ENCODE measurements around the gene SHB.

The SHB gene

DNA sequence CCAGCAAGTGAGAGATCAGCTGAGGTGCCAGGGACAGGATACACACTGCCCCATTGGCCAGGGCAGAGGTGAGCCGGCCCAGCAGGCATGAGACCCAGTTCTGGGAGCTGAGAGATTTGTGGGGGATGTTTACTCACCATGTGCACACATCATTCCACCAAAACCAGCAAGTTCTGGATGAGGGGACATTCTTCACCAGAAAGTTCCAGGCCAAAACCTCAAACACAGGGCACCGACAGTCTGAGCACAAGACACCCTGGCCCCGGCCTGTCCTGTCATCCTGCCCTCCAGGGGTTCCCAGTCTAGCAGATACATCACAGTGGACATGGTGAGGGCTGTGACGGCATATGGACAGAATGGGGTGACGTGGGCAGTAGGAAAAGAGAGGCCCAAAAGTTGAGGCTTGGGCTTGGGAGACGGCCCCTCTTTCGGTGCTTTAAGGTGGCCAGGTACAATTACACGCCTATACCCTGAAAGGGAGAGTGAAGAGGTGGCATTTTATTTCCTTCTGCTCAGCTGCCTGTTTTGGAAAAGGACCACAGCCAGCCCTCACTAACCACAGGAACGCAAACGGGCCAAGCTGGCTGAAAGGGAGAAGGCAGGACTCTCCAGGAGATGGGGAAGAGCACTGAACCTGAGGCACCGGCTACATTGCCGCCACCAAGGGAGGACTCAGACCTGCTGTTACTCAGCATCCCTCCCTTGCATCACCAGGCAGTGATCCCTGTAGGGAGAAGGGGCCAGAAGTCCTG, 64.0 kb downstream of the SHB start:
- no peak for DNase-seq

DNA sequence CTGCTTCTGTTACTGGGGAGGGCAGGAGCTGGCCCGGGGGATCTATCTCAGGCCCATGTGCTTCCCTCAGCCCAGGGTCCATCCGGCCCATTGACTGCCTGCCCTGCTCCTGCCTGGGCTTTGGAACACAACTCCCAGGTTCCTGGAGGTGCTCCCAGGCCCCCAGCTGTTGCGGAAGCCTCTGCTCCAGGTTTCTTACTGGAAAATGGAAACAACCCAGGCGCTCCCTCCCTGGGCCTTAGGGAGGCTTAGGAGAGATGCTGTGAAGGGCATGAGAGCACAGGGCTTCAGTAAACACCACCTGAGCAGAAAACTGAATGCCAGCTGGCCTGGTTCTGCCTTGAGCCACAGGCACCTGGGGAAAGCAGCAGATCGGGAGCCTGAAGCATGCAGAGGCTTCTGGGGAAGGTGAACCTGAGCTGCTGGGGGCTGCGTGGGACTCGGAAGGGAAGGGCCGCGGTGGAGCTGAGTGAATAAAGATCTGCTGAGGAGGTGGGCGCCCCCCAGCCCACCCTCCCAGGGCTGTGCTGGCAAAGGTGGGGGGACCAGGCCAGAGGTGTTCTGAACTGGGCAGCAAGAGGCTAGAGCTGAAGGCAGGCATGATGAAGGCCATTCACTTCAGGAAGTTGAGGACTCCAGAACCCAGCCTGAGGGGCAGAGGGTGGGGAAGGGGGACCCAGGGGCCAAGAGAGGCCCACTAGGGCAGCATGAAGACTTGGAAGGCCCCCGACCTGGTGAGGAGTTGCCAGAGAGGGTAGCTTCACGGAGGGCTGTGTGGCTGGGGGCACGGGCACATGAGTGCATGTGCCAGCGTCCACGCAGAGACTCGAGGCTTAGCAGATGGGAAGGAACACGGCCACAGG, 64.8 kb downstream of the SHB start:
- no peak for DNase-seq

DNA sequence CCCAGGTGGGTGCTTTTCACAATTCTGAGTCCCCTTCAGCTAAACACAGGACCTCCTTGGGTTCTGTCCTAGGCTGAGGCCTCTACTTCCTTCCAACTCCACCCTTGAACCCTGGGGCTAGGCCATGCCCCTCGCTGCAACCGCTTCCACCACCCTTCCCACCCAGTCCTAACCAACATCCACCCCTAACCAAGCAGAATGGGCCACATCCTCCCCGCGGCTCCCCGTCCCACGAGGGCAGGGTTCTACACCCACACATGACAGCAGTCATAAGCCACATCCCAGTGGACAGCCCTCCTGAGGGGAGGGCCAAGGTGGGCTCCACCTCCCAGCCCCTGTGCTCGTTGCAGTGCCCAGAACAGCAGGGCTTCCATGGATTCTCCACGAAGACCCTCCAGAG, 65.8 kb downstream of the SHB start:
- no peak for DNase-seq

DNA sequence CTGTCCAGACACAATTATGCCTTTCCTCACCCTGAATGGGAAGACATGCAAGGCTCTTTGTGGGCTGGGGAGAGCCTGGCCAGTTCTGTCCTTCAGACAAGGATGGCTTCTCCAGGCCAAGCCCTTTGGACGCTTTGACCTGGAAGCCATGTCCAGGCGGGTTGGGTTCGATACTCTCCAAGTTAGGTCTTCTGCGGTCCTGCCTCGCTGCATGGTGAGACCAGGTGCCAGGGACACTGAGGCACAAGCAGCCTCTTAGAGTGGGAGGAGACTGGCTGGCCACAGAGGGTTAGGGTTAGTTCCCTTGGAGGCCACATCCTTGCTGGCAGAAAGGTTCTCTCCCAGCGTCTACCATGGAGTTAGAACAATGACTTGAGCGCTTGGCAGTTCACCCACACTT, 67.6 kb downstream of the SHB start:
- DNase-seq = no peak

DNA sequence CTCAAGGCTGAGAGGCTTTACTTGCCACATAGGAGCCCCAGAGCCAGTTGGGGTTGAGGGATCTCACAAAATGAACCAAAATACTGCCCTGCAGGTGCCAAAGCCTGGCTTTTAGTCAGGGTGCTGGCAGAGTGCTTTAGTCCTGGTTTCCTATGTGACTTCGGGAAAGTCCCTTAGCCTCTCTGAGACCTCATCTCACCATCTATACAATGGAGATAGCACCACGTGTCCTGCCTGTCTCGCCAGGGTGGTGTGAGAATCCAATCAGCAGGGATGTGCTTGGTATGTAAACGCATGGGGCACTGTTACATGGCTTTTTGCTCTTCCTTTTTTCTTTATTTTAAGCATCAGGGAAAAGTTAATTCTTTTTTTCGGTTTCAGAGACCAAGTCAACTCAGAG, 68.3 kb downstream of the SHB start:
- DNase-seq = no peak

DNA sequence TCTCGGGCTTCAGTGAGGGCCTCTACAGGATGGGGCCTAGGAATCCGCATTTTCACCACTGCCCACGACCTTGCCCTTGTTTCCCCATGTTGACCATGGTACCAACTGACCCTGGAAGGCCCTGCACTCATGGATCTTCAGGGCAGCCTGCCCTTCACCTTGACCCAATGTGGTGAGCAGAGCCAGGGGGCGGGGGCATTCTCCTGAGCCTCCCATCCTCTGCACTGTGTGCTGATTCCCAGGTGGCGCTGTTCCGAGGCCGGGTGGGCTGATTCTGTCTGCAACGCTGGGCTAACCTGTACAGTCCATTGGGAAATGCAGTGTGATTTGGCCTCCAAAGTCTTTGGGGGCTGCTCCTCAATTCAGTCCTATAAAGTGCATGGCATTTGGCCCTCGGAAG, 68.7 kb downstream of the SHB start:
- DNase-seq = no peak

DNA sequence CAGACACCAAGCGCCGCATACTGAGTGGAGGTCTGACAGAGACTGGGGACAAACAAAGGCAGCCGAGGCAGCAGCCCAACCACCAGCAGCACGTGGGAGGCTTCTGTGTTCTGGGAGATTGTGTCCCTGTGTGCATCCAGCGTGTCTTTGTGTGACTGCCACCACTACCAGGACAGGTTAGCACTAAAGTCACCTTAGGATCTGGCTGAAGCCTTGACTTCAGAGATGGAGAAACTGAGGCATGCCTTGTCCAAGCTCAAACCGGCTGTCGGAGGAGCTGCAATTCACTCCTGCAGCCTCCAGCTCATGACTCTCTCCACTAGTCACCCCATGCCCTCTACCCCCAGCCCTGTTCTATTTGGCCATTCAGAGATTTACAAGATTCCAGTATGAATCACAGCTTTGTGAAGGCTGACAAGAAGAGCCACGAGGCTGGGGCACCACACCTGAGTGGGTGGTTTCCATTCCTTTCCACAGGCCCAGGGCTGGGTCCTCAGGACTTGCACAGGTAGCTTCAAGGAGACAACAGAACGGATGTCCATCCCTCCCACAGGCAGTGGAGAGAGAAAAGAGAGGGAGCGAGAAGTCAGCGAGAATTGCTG, 69.3 kb downstream of the SHB start:
- DNase-seq = no peak

DNA sequence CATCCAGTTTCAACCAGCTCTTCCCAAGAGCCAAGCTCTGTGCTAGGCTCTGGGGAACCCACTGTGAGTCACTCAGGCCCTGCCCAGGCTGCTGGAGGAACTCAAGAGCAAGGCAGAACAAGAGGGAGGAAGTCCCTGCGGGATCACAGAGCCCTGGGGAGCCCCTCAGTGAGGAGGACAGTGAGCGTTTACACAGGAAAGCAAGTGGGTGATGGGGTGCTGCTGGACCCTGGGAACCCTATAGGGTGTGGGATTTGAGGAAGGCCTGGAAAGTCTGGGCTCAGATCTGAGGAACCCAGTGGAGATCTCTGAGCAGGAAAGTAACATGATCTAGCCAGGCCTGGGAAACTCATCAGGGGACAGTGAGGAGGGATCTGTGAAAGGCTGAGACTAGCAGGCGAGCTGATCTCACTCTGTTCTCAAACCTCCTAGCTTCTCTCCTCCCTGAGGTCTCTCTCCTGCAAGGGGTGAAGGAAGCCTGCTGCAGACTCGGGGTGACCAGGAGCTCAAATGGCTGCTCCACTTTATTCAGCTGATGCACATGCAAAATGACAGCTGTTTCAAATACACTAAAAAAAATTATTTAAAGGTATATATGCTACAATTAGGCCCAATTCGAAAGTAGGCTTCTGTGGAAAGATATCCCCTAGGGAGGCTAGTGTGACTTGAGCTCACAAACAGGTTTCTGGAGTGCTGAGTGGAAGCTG, 70.0 kb downstream of the SHB start:
- DNase-seq = no peak

DNA sequence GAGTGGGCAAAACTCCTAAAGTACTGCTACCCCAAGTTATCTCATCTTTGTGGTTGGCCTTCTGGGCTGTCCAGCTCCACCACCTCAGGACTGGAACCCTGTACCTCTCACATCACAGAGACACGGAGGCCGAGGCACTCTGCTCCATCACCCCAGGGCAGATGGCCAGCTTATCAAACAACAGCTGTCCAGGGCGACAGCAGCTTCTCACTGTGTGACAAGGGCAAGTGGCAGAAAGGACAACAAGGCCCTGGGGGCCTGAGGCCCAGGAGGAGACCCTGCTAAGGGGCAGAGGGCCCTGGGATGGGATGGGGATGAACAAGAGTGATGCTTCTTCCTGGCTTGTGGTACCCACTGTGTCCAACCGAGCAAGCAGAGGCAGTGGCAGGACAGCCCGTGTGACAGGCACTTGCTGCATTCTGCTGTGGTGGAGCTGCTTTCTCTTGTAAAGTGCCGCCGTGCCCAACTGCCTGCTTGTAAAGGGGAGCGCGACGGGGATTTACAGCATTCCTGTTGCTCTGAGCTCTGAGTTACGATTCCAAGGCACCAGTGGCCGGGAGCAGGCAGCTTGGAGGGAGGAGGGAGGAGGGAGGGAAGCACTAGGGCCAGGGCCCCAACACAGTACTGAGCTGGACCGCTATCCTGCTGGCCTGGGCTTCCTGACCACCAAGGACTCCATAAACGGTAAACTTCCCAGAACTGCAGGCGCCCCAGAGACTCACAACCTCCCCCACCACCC, 71.2 kb downstream of the SHB start:
- DNase-seq = no peak

DNA sequence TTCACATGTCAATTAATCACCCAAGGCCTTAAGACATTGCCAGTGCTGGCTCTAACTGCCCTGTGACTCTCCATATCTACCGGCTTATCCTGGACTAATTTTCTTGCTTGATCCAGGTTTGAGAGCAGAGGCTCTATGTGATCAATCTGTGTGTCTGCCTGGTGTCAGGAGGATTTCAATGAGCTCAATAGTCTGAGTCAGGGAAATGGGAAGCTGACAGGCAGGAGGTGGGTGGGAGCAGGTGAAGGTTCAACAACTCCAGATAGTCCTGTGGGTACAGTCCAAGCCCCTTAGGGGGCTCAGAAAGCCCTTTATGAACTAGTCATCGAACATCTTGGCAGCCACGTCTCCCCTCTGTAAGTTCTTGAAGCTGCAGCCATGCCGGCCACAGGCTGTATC, 72.2 kb downstream of the SHB start:
- no peak for DNase-seq

DNA sequence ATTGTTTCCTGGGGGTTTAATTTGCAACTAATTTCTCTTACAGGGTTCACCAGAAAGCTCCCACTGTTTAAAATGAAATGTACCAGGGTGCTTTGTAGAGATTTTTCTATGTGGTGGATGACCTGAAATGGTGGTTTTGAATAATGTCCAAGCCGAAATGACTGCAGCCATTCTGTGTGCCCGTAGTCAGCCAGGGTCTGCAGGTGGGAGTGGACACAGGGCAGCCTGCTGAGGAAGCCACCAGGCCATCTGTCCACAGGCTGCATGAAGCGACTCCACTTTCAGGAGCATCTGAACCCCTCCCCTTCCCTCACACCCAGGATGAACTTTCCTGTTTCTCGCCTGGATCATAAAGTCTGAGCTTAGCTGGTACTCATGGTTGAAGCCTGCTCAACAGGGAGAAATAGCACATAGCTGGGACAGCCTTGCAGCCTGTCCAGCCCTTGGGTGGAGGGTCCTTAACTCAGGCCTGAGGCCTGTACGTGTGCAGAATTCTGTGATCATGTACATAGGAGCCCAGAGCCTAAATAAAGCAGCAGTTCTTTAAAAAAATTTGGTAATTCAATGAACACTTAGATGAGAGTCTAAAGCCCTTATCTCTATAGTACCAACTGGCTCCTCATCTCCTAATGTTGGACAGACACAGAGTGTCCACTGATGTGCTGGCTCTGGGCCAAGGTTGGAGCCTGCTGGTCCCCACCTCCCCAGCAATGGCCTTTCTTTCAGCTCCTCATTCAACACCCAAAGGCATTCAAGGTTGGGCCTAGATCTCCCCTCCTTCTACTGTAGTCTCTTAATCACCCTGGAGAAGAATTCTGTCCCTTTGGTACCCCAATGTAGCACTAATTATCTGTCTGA, 72.8 kb downstream of the SHB start:
- DNase-seq = no peak

DNA sequence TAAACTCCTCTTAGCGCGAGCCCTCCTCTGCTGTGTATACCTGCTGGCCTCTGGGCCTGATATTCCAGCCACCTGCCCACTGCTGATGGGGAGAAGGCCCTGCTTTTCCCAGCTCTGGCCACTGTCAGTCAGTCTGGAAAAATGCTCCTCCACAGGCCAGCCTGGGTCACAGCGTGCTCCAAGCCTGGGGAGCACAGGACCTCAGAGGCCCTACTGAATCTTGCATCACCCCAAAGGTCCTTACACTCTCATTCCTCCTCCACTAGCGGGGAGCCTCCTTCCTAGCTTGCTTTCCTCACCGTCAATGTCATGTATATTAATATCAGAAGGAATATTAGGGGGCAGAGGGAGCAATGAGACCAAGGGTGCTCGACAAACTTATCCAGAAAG, 73.7 kb downstream of the SHB start:
- DNase-seq = no peak

DNA sequence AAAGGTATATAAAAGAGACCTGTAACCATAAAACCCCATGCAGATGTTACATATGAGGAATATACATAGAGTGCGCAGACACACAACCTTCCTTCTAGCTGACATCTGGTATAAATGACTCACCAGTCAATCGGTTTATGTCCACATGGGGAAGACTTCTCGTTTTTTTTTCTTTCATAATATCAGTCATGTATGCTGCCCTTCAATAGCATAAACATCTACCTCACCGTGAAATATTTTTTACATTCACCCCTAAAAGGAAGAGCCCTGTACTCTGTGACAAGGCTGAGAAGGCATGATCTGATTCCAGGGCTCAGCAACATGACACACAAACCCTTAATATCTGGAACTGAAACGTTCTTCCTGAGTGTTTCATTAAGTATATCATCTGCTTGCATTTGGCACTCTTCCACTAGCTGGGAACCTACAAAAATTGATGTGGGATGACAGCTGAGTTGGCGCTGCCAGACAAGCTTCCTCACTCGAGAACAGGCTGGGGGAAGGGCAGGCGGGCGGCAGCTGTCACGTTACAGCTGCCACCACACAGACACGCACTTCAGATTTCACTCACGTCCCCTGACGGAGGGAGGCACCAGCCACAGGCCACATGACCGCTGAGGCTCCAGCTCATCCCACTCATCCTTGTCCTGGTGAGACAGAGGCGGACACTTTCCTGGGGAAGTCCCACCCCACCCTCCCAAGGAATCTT, 74.2 kb downstream of the SHB start:
- DNase-seq = no peak

DNA sequence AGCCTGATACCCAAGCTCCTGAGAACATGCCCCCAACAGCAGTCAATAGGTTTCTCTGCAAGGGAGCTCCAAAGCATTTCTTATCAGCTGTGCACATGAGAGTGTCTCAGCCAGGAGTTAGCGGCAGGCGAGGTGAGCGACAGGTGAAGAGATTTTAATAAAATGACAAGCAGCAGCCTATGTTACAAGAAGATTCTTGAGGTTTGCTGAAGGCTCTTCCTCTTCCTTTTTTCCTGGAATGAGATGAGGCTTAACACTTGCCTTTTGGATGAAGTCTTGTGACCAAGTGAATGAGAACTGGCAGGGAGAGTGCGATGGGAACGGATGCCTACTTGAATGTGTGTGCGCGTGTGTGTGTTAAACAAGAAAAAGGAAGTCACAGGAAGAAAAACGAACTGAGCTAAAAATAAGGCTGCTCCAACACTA, 76.1 kb downstream of the SHB start:
- DNase-seq = no peak

DNA sequence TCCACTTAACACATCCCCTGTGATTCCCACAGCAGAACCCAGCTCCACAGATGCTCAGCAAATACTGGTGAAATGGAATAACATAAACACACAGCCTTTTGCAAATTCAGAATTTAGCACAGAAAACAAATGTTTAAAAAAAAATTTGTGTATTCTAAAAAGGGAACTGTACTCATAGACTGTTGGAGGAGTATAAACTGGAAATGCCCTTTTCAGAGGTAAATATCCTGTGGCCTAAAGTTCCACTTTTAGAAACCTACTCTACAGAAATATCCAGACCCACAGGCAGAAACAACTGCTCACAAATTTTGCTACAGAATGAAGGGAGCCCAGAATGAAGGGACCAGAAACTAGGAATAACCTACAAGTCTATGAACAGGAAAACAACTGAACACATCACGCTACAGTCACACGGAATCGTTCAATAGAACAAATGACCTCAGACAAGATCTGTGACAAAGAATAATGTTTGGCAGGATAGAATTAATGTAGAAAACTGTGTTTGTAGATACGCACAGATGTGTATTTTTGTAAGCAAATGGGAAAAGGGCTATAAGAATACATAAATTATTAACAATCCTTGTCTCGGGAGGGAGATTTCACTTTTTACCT, 78.5 kb downstream of the SHB start:
- no peak for DNase-seq

DNA sequence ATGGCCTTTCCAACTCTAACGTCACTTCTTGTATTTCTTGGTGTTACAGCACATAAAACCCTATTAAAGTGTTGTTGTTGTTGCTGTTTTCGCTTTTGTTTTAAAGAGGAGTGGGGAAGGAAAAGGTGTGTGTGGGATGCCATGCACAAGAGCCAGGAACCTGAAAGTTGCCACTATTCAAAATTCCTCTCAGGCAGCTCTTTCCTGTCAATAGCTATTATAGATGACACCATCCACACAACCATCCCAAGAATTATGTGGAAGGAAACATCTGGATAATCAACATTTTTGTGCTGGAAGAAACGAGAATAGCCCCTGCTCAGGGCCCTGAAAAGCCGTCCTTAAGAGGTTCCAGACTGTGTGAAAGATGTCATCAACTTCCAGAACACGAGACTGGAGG, 79.3 kb downstream of the SHB start:
- no peak for DNase-seq

DNA sequence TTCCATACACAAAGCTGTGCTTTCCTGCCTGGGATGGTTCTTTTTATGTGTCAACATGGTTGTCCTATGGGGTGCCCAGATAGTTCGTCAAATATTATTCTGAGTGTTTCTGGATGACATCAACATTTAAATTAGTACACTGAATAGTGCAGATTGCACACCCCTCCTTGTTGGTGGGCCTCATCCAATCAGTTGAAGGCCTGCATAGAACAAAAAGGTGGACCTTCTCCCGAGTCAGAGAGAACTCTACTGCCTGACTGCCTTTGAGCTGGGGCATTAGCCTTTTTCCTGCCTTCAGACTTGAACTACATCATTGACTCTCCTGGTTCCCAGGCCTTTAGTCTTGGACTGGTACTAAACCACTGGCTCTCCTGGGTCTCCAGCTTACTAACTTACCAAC, 80.4 kb downstream of the SHB start:
- DNase-seq = no peak

DNA sequence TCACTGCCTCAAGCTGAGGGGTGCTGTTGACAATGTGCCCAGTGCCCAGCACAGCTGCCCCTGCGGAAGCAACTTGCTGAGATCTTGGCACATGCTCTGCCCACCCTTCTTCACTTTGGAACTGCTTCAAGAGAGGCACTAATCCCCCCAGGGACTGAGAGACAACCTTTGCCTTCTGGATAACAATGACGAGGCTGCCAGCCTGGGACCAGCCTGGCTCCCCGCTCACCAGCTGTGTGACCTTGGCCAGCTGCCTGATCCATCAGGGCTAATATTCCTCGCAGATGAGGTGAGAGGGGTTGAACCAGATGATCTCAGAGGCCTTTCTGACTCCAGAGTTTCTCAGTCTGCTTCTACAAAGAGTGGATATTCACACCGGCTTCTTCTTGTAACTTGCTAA, 81.0 kb downstream of the SHB start:
- DNase-seq = no peak

DNA sequence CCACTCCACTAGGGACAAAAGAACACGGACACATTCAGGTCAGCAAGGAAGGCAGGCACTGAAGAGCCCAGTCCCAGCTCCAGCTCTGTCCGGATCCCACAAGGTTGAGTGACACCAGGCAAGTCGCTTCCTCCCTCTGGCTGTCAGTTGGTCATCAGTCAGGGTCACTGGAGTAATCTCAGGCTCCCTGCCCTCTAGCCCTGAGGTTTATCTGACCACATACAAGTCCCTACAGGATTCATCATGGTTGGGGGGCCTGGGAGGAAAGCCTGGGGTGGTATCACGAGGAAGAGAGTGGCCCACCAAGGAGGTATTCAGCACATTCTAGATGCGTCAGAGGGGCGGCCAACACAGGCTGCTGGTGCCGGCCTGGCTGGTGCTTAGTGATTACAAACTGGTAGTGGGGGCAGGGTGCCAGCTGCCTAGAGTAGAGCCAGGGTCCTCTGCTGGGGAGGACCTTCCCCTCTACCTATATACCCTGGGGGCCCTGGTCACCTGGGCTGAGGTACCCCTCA, 81.5 kb downstream of the SHB start:
- no peak for DNase-seq

DNA sequence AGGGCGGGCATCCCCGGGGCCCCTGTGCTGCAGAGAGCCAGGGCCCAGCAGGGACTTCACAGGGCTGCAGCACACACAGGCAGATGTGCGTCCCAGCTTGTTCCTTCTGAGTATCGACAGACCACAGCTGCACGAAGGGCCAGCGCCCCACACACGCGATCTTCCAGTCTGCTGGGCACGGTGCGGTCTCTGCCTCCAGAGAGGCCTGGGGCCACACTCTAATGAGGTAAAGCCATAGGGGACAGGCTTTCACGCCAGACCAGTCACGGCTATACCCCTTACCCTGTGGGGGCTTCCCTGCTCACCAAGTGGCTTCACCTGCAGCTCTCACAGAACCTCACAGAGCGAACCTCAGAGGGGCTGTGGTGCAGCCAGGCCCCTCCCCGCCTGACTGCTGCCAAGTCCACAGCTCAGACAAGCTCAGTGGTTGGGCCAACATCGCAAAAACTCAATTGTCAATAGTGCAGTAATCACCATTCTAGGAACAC, 82.2 kb downstream of the SHB start:
- no peak for DNase-seq

Data from activated CD4-positive, alpha-beta T cell treated with anti-CD3 and anti-CD28 coated beads for 4 hours (primary cell).